Measurements from ENCODE around the gene CASP10.

DNA sequence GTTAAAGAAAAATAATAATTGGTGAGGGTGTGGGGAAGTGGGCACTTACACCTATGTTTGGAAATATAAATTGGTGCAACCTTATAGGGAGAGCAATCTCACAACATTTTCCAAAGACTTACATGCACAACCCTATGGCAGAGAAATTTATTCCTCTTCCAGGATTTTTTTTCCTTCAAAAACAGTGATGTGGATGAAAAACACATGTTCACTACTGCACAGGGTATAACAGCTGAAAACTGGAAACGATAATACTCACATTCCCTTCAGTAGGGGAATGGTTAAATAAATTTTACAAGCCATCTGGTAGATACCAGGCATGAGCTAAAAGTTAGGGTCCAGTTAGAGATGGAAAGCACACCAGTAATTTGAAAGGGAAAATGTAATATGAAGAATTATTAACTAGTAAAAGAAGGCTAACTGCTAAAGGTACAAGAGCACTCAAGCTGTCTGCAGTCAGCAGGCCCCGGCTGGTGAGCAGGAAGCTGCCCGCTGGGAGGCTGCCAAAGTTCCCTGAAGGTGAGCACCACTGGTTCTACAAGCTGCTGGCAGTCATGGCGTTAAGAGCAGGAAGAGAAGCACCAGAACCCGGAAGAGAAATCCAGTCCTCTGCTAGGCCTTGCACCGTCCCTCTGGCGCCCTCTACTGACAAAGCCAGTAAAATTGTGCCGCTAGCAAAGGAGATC lies 49.0 kb downstream of the CASP10 start:
- TF ChIP-seq, protein P1, sequence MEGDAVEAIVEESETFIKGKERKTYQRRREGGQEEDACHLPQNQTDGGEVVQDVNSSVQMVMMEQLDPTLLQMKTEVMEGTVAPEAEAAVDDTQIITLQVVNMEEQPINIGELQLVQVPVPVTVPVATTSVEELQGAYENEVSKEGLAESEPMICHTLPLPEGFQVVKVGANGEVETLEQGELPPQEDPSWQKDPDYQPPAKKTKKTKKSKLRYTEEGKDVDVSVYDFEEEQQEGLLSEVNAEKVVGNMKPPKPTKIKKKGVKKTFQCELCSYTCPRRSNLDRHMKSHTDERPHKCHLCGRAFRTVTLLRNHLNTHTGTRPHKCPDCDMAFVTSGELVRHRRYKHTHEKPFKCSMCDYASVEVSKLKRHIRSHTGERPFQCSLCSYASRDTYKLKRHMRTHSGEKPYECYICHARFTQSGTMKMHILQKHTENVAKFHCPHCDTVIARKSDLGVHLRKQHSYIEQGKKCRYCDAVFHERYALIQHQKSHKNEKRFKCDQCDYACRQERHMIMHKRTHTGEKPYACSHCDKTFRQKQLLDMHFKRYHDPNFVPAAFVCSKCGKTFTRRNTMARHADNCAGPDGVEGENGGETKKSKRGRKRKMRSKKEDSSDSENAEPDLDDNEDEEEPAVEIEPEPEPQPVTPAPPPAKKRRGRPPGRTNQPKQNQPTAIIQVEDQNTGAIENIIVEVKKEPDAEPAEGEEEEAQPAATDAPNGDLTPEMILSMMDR (conservative IDR thresholded peaks at IDR 0.05; ENCODE audit: low read depth, low read length), result peak; percentile 83
- TF ChIP-seq POLR2A (IDR thresholded peaks at IDR 0.05; ENCODE audit: low read depth, low read length), result no peak
- no peak for TF ChIP-seq RFX5 (IDR thresholded peaks at IDR 0.05; ENCODE audit: low read depth, low read length)
- TF ChIP-seq RAD21 (IDR thresholded peaks at IDR 0.05; ENCODE audit: low read length), result peak; percentile 75
- no peak for TF ChIP-seq RCOR1 (IDR thresholded peaks at IDR 0.05; ENCODE audit: insufficient replicate concordance, low read length)
- TF ChIP-seq, protein P2, sequence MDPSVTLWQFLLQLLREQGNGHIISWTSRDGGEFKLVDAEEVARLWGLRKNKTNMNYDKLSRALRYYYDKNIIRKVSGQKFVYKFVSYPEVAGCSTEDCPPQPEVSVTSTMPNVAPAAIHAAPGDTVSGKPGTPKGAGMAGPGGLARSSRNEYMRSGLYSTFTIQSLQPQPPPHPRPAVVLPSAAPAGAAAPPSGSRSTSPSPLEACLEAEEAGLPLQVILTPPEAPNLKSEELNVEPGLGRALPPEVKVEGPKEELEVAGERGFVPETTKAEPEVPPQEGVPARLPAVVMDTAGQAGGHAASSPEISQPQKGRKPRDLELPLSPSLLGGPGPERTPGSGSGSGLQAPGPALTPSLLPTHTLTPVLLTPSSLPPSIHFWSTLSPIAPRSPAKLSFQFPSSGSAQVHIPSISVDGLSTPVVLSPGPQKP (IDR thresholded peaks at IDR 0.05; ENCODE audit: borderline replicate concordance, low read depth, low read length), result no peak
- no peak for TF ChIP-seq MAZ (IDR thresholded peaks at IDR 0.05; ENCODE audit: borderline replicate concordance, low read depth, low read length)
- no peak for TF ChIP-seq MAFK (IDR thresholded peaks at IDR 0.05; ENCODE audit: low read depth, low read length)
- TF ChIP-seq BHLHE40 (IDR thresholded peaks at IDR 0.05; ENCODE audit: low read depth, low read length), result no peak
- no peak for TF ChIP-seq CEBPB (IDR thresholded peaks at IDR 0.05; ENCODE audit: low read depth, low read length)
- peak; percentile 68 for TF ChIP-seq SMC3 (IDR thresholded peaks at IDR 0.05; ENCODE audit: low read depth, low read length)
- TF ChIP-seq, protein P3, sequence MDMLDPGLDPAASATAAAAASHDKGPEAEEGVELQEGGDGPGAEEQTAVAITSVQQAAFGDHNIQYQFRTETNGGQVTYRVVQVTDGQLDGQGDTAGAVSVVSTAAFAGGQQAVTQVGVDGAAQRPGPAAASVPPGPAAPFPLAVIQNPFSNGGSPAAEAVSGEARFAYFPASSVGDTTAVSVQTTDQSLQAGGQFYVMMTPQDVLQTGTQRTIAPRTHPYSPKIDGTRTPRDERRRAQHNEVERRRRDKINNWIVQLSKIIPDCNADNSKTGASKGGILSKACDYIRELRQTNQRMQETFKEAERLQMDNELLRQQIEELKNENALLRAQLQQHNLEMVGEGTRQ (IDR thresholded peaks at IDR 0.05; ENCODE audit: low read depth, low read length), result no peak

Measured in IMR-90 (cell line).